Heart left ventricle (tissue), 13 donors: Measurements from ENCODE around the gene PPP1R14C.

ENCODE experiments used
- CTCF ChIP-seq, 12 donors: fragments of 200-600 bp; sonication (generic) in 4 of 12; IDR thresholded peaks; one replicate each; pipeline versions ENCODE4 v1.5.0 to v1.8.0; 2018 to 2022; ENCODE audit warnings: antibody characterized with exemption in 12 of 12, mild to moderate bottlenecking in 5 of 12
- POLR2A ChIP-seq, 2 donors: fragments of 450-650 bp; IDR thresholded peaks; one replicate each; pipeline ENCODE4 v1.6.1; 2017; ENCODE audit warnings: antibody characterized with exemption in 2 of 2, mild to moderate bottlenecking in 2 of 2, moderate library complexity in 2 of 2
- donor health status: ischemic (EF 13 %, LVEDD 7.1; RV severe dilation, severe dysfunction).
- donor health status: DM: no; HTN: yes; CAD: no.
- donor health status: DM: no; HTN: no; CAD: no.
- donor health status: ischemic (EF 25% LVEDD 6.9; RV normal size, moderate dysfunction).
- donor health status: ischemic (EF 25% LVEDD 5.7; RV mildly dilated, moderate dysfunction).
- donor health status: ischemic (EF 35%, LVEDD 5.7; RV mildly dilated, moderate dysfunction).
- donor health status: nonischemic (EF 11% LVEDD 7.7; RV severe dilation, severe dysfunction).
- donor health status: DM: yes; HTN: yes; CAD: no.
- donor health status: PGD.
- donor health status: ischemic (EF 29% LVEDD 5.4; RV normal size, mild dysfunction).
- donor health status: nonischemic (EF 23%, LVEDD 6.1; RV moderate dilation, normal function).

DNA sequence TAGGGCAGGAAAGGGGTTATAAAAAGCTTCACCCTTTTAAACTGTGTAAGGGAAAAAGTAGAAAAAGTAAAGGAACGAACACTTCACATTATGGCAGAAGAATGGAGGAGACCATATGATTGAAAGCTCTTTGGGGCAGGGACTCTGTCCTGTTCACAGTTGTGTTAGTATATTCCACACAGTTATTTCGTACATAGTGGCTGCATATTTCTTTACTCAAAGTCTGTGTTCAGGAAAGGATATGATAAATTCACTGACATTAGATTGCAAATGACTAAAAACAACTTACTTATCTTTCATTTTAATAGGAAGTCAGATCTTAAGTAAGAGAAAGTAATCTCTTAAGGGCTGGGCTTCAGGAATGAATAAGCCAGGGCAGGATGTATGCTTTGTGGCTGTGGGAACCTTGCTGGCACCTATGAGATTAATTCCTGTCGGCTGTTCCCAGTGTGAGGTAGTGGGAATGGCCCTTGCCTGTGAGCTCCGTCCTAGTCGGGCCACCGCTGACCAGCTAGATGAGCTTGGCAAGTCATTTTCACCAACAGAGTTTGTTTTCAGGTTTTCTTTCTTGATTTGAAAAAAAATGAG, 11.2 kb downstream of the PPP1R14C start:
- TF ChIP-seq CTCF (IDR thresholded peaks at IDR 0.05) (no peak), POLR2A (IDR thresholded peaks at IDR 0.05) (no peak)
